HG03039 (cell line): ENCODE results near the gene HHIPL1.

Experiments used
- ATAC-seq: cut with Tn5 transposase; IDR thresholded peaks from one replicate; pipeline ENCODE4 v1.9.1; 2021; ENCODE audit warnings: mild to moderate bottlenecking, moderate library complexity; ENCODE audit not compliant: unreplicated experiment

Gene HHIPL1

GRCh38 chr14:99707921-99708320, 63.0 kb downstream of the HHIPL1 start:
- ATAC-seq: no peak

DNA sequence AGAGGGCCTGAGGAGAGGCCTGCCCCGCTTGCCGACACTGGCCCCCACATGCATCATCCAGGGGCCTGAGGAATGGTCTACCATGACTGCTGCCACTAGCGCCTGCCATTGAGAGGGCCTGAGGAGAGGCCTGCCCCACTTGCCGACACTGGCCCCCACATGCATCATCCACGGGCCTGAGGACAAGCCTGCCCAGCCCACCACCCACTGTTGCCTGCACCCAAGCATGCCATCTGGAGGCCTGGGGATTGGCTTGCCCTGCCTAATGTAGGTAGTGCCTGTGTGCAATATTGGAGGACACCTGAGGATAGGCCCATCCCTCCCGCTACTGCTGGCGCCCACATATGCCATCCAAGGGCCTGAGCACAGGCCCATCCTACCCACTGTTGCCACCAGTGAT, 63.5 kb downstream of the HHIPL1 start:
- no peak for ATAC-seq

GRCh38 chr14:99713972-99714371, 69.0 kb downstream of the HHIPL1 start:
- no peak for ATAC-seq

DNA sequence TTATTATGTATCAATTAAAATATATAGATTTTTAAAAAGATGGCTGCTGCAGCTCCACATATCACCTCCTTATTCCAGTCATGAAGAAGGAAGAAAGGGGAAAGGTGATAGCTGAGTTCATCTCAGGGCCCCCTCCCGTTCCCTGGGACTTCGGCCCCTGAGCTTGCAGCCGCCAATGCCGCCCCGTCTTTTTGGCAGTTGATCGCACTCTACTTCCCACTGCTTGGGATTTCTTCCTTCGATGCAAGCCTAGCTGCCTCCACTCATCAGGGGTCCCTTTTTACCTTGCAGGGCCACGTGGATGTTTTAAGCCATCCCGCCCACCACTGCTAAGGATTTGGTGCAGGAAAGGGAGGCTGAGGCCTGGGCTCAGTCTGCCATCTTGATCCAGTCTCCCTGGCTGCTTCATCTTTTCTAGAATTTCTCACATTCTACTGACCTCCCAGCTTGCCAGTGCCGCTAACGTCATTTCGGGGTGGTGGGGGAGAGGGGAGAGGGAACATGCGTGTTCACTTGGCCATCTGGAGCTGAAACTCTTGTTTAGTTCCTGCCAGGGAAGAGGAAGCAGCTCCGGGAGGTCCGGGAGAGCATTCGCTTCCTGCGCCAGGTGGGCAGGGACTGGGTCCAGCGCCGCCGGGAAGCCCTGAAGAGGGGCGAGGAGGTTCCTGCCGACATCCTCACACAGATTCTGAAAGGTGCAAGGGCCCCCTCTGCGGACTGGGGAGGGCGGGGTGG, 70.5 kb downstream of the HHIPL1 start:
- ATAC-seq: no peak

DNA sequence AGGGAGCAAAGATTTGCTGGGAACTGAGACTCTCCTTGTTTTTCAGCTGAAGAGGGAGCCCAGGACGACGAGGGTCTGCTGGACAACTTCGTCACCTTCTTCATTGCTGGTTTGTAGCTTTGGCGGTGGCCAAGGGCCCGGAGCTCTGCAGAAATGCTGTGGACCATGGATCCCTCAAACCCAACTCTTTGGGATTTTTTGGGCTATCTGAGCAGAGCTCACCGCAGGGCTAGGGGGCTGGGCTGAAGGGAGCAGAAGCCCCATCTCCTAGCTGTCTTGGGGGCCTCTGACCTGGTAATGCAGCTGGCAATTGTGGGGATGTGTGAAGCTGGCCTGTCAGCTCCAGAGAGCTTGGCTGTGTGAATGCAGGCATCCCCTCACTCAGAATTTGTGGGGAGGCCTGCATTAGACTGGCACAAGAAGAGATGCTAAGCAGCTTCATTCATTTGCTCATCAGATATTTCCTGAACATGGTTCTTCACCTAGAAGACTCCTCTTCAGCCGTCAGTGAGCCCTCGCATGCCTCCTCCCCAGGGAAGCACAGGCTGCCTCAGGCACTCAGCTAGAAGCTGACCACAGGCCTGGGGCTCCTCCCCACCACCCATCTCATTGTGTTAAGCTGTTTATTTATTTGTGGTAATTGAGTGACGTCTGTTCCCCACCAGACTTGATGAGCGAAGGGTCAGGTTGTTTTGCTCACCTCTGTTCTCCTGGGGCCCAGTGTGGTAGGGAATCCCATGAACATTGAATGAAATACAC, 71.3 kb downstream of the HHIPL1 start:
- ATAC-seq: no peak

DNA sequence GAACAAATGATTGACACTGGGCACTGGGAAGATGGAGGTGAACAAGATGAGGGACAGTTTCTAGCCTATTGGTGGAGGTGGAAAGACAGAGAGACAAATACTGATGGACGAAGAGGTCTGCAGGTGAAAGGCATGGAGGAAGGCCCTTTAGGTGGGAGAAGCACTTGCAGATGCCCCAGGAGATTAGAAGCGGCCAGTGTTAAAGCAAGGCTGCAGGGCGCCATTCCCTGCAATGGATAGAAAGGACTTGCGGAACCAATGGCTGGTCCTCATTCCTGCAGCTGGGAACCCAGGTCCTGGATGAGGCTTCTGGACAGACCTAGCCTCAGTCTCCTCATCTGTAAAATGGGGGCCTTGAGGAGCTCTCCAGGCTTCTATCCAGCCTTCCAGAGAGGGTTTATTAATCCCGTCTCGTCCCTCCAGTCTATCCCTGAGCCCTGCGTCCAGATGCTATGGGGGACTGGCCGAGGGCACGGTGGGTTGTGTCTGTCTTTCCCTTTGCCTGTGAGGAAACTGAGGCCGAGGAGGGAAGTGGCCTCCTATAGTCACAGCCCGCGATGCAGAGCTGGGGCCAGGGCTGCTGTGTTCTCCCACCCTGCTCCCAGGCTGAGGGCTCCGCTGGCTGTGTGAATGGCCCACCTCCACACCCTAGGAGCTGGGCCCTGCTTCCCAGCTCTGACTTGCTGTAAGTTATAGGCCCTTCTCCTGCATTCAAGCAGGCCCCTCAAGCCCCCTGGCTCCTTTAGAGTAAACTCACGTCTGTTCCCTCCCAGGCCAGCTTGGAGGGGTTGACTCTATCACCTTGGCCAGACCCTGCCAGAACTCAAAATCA, 72.1 kb downstream of the HHIPL1 start:
- no peak for ATAC-seq

DNA sequence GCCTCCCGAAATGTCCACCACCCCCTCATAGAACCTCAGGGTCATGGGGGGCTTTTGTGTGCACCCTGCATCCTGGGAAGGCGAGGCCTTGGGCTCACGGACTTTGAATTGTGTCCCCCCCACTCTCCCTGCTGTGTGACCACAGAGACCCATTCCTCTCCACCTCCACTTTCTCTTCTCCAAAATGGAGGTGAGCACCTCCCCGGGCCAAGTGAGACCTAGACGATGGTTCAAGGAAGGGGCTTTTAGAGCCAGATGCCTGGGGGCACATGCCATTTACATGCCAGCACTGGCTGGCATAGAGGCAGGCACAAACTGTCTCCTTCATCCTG, 72.7 kb downstream of the HHIPL1 start:
- ATAC-seq: no peak

GRCh38 chr14:99718031-99718810, 73.3 kb downstream of the HHIPL1 start:
- peak; percentile 61 for ATAC-seq

DNA sequence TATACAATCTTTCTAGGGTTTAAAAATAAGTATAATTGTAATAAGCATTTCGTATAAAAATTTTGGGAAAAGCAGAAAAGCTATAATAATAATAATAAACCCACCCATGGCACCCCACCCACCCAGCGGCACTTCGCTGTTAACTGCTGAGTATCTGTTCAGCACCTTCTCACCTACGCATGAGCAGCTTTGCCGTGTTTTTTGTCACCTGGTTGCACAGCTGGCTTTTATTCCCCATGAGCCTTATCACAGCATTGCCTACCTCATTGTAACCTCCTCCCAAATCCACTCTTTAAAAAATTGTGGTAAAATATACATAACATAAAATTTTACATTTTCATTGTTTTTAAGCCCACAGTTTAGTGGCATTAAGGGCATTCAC, 73.9 kb downstream of the HHIPL1 start:
- ATAC-seq: peak; percentile 29

GRCh38 chr14:99720941-99721791, 76.2 kb downstream of the HHIPL1 start:
- ATAC-seq: no peak

GRCh38 chr14:99721792-99722516, 77.0 kb downstream of the HHIPL1 start:
- ATAC-seq: no peak

DNA sequence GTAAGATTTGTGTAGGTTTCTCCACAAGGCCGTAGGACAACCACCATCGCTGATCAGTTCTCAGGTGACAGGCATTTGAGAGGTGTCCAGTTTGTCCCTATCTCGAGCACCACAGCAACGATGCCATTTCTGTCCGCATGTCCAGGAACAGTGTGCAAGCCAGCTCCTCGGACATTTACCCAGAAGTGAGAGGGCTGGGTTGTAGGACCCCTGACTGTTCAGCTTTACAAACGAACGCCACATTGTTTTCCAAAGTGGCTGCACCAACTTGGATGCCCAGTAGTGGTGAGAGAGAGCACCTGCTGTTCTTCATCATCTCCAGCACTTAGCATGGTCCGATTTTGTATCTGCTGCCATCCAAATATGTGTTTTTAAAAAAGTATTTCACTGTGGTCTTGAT, 77.8 kb downstream of the HHIPL1 start:
- no peak for ATAC-seq

GRCh38 chr14:99724196-99724891, 79.4 kb downstream of the HHIPL1 start:
- ATAC-seq: no peak

DNA sequence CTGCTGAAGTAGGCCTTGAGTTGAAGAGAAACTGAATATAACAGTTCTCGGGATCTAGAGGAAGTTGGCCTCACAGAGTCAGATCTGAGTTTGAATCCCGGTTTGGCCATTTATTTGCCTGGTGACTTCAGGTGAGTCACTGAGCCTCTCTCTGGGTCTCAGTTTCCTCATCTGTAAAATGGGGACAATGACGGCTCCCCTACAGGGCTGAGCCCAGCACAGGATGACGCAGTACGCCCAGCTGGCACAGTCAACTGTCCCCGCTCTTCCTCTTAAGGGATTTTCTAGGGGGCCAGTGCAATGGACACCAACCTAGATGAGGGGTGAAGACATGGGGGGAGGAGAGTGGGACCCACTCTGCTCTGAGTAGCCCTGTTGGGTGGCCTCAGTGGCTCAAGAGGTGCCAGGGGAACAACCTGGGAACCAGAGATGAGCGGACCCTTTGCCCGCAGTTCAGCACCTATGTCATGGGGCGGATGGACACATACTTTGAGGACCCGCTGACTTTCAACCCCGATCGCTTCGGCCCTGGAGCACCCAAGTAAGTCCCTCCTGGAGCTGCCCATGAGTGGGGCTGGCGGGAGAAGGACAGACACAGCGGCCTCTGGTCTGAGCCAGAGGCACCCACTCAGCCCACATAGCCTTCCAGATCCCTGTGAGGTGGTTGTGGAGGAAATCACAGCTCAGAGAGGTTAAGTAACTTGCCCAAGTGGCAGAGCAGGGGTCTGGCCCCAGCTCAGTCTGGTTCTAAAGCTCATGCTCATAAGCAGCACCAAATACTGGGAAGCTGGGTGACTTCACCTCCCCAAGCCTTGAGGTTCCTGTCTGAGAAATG, 80.2 kb downstream of the HHIPL1 start:
- no peak for ATAC-seq

GRCh38 chr14:99725774-99726537, 81.0 kb downstream of the HHIPL1 start:
- no peak for ATAC-seq

DNA sequence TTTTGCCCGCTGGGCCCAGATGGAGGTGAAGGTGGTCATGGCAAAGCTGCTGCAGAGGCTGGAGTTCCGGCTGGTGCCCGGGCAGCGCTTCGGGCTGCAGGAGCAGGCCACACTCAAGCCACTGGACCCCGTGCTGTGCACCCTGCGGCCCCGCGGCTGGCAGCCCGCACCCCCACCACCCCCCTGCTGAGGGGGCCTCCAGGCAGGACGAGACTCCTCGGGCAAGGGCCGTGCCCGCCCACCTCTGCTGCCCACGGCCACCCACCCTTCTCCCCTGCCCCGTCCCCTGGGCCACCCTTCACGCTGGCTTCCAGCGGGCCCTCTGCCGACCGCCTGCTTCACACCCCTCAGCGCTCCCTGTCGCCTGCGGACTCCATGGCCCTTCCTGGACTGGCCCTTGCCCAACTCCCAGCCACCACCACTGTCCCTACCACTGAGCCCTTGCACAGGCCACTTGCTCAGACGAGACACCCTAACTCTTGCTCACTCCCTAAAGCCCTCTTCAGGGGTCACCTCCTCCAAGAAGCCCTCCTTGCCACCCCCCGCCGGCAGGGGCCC, 81.7 kb downstream of the HHIPL1 start:
- no peak for ATAC-seq
